Spinal cord (tissue), 10 donors: Measurements from ENCODE around the gene ARFIP1. TPM values are rescaled to one million over a fixed set of nuclear protein-coding genes. Genes with fewer than 3 reads are reported as not detected.

Experiments used
- DNase-seq, 6 donors: peaks; one replicate each; pipeline versions ENCODE4 v3.0.0 to v3.0.0-alpha.2; 2013 to 2015; ENCODE audit warnings: low spot score in 6 of 6, low read depth in 4 of 6
- H3K27ac ChIP-seq: one replicate; pipeline ENCODE4 v1.5.1; 2013; ENCODE audit warnings: low read depth, low read length, control low read depth
- H3K27me3 ChIP-seq: one replicate; pipeline ENCODE4 v1.6.1; 2013; ENCODE audit warnings: low read length; ENCODE audit not compliant: control insufficient read depth, insufficient read depth
- H3K36me3 ChIP-seq: one replicate; pipeline ENCODE4 v1.6.1; 2013; ENCODE audit warnings: low read length; ENCODE audit not compliant: control insufficient read depth, insufficient read depth
- H3K4me1 ChIP-seq: one replicate; pipeline ENCODE4 v1.6.1; 2013; ENCODE audit warnings: low read length; ENCODE audit not compliant: control insufficient read depth, insufficient read depth
- H3K4me3 ChIP-seq: one replicate; pipeline ENCODE4 v1.5.1; 2013; ENCODE audit warnings: low read depth, low read length, control low read depth
- H3K9me3 ChIP-seq: one replicate; pipeline ENCODE4 v1.6.1; 2013; ENCODE audit warnings: low read length; ENCODE audit not compliant: control insufficient read depth, insufficient read depth
- WGBS: methylation state at CpG from one replicate; pipeline ENCODE4 v1.1.5; 2013; ENCODE audit warnings: missing lambda C conversion rate; ENCODE audit not compliant: insufficient coverage; 5-methylcytosine and 5-hydroxymethylcytosine counted together
- polyA plus RNA-seq, 2 donors: library from polyadenylated mRNA; unstranded; fragments of 120-200 nt; gene quantifications; one replicate each; pipeline ENCODE4 v1.2.1, GENCODE V29; 2013; ENCODE audit not compliant: insufficient read length in 2 of 2
- total RNA-seq, 2 donors: library from RNA; depleted of rRNA in 1 of 2; stranded (reverse); fragments of 120-200 nt in 1 of 2; fragments of >200 nt in 1 of 2; gene quantifications; one replicate each; pipeline versions ENCODE4 v1.2.3 to v1.2.4, GENCODE V29; 2013 to 2014
- donor health status: healthy.

The ARFIP1 gene
- total and polyA plus RNA-seq, 4 donors: 24.6 to 55.8 (median 32.2) TPM

DNA sequence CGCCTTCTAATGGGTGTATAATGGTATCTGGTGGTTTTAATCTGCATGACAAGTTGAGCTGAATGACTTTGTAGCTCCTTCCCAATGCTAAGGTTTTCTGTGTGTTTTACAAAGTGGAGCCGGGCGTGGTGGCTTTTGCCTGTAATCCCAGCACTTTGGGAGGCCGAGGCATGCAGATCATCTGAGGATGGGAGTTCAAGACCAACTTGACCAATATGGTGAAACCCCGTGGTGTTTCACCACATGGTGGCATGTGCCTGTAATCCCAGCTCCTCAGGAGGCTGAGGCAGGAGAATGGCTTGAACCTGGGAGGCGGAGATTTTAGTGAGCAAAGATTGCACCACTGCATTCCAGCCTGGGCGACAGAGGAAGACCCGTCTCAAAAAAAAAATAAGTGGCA is 28.9 kb downstream of the ARFIP1 start:
- Histone ChIP-seq H3K27me3 (no peaks in the 10 kb centered on the region), H3K4me1 (no peaks in the 10 kb centered on the region), H3K36me3 (no peaks in the 10 kb centered on the region), H3K4me3 (no peak overlapping the region), H3K27ac (no peak overlapping the region), H3K9me3 (peaks cover 9% of the 10 kb centered on the region)
- DNase-seq: no peak
- 92% methylated on average over 7 of the region's 8 CpGs for WGBS

DNA sequence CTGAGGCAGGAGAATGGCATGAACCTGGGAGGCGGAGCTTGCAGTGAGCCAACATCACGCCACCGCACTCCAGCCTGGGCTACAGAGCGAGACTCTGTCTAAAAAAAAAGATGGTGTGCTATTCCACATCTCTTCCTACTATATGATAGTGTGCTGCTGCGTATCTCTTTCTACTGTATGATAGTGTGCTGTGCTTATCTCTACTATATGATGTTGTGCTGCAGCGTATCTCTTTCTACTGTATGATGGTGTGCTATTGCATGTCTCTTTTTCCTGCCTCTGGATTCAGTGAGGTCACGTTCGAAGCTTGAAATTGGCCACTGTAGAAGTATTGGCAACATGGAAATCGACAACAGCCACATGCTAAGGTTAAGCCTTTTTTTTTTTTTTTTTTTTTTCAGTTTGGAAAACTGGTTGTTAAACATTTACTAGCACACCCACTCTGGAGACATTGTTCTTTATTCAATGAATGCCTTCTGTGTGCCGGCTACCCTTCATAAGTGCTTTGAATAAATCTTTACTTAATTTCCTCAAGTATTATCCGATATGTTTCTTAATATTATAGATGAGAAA is 31.0 kb downstream of the ARFIP1 start:
- no peaks in the 10 kb centered on the region for H3K27me3 ChIP-seq
- DNase-seq: no peak
- H3K9me3 ChIP-seq: peaks cover 11% of the 10 kb centered on the region
- H3K4me3 ChIP-seq: no peak overlapping the region
- H3K4me1 ChIP-seq: no peaks in the 10 kb centered on the region
- H3K36me3 ChIP-seq: no peaks in the 10 kb centered on the region
- H3K27ac ChIP-seq: no peak overlapping the region
- WGBS: 100% methylated on average over 4 of the region's 11 CpGs

DNA sequence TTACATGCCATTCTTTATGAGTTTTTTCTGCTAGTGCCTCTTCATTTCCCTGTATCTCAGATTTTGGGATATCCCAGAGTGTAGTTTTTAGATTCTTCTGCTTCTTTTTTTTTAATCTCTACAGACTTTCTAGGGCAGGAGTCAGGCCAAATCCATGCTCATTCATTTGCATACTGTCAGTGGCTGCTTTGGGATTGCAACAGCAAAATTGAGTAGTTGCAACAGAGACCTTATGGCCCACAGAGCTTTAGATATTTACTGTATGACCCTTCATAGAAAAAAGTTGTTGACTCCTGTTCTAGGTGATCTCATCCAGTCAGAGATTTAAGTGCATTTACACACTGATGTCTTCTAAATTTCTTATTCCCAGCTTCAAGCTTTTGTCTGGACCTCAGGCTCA is 35.3 kb downstream of the ARFIP1 start:
- no peak for DNase-seq
- H3K36me3 ChIP-seq: peaks cover 4% of the 10 kb centered on the region

DNA sequence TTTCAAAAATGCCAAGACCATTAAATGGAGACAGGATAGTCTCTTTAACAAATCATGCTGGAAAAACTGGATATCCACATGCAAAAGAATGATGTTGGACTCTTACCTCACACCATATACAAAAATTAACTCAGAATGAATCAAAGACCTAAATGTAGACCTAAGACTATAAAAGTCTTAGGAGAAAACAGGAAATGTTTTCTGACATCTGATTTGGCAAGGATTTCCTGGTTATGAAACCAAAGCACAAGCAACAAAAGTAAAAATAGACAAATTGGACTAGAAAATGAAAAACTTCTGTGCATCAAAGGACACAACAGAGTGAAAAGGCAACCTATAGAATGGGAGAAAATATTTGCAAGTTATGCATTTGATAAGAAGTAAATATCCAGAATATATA is 37.6 kb downstream of the ARFIP1 start:
- H3K27ac ChIP-seq: no peak overlapping the region
- H3K36me3 ChIP-seq: peaks cover 4% of the 10 kb centered on the region
- H3K4me1 ChIP-seq: no peaks in the 10 kb centered on the region
- no peak overlapping the region for H3K4me3 ChIP-seq
- H3K27me3 ChIP-seq: no peaks in the 10 kb centered on the region
- H3K9me3 ChIP-seq: peaks cover 7% of the 10 kb centered on the region
- DNase-seq: no peak

More for the DNA sequence above, 35.3 kb downstream of the ARFIP1 start:
- Histone ChIP-seq H3K27ac (no peak overlapping the region), H3K27me3 (no peaks in the 10 kb centered on the region), H3K4me3 (no peak overlapping the region), H3K4me1 (no peaks in the 10 kb centered on the region), H3K9me3 (peaks cover 7% of the 10 kb centered on the region)

DNA sequence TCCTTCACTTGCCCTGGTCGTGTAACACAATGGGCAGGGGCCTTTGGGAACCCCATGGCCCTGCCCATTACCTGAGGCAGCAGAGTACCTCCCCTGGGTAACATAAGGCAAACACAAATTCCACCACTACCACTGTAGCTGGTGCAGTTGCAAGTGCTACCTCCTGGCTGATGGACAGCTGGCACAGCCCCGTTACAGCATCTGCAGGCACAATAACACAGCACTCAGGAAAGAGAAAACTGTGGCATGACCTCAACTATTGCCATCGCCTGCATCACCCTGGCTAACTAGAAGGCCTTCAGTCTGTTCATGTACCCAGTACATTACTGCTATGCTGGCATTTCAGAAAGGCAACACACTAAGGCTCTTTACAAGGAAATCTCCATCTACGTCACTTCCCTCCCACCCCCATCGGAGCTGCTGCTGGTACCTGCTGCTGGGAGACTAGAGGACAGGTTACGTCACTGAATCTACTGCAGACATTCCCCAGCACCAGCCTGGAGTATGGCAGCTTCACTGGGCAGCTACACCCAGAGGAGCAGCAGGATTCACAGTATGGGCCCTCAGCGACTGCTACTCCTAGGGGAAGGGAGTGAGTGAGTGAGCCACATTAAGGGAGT is 39.4 kb downstream of the ARFIP1 start:
- peaks cover 1% of the 10 kb centered on the region for H3K9me3 ChIP-seq
- no peaks in the 10 kb centered on the region for H3K27me3 ChIP-seq
- H3K27ac ChIP-seq: no peak overlapping the region
- WGBS: 92% methylated on average over 7 of the region's 7 CpGs
- no peaks in the 10 kb centered on the region for H3K4me1 ChIP-seq
- H3K4me3 ChIP-seq: no peak overlapping the region
- no peak for DNase-seq
- peaks cover 4% of the 10 kb centered on the region for H3K36me3 ChIP-seq

DNA sequence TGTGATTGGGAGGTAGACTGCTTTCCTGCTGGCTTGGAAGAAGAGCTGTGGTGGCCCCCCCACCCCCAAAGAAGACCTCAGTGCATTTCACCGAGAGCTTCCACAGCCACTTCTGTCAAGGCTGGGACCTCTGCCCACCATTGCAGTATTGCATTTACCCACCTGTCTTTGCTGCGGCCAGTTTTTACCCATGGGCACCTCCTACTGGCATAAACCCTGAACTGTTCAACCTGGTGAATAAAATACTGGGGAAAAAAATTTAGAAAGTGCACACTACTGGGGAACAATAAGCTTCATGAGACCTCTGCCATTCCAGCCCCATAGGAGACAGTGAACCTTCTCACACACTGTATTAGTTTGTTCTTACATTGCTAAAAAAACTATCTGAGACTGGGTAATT is 40.3 kb downstream of the ARFIP1 start:
- Histone ChIP-seq H3K4me1 (no peaks in the 10 kb centered on the region), H3K9me3 (no peaks in the 10 kb centered on the region), H3K27ac (no peak overlapping the region), H3K4me3 (no peak overlapping the region), H3K27me3 (no peaks in the 10 kb centered on the region), H3K36me3 (peaks cover 4% of the 10 kb centered on the region)
- no peak for DNase-seq
- 100% methylated on average over 1 of the region's 2 CpGs for WGBS

DNA sequence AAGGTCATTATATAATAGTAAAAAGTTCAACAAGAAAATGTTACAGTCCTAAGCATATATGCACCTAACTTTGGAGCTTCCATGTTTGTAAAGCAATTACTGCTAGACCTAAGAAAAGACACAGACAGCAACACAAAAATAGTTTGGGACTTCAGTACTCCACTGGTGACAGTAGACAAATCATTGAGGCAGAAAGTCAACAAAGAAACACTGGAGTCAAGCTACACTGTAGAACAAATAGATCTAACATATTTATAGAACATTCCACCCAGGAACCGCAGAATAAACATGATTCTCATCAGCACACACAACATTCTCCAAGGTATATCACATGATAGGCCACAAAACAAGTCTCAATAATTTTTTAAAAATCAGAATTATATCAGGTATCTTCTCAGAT is 42.6 kb downstream of the ARFIP1 start:
- Histone ChIP-seq H3K4me1 (no peaks in the 10 kb centered on the region), H3K4me3 (no peak overlapping the region), H3K27me3 (no peaks in the 10 kb centered on the region), H3K36me3 (peaks cover 4% of the 10 kb centered on the region), H3K27ac (no peak overlapping the region), H3K9me3 (peaks cover 3% of the 10 kb centered on the region)
- WGBS: 100% methylated on average over 1 of the region's 1 CpG
- no peak for DNase-seq

DNA sequence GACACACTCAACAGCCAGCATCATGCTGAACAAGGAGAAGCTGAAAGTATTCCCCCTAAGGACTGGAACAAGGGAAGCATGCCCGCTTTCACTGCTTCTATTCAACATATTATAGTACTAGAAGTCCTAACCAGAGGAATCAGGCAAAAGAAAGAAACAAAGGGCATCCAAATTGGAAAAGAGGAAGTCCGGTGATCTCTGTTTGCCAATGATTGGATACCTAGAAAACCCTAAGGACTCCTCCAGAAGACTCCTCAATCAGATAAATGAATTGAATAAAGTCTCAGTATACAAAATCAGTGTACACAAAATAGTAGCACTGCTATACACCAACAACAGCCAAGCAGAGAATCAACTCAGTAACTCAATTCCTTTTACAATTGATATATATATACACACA is 44.8 kb downstream of the ARFIP1 start:
- no peaks in the 10 kb centered on the region for H3K4me1 ChIP-seq
- H3K27ac ChIP-seq: no peak overlapping the region
- H3K4me3 ChIP-seq: no peak overlapping the region
- no peaks in the 10 kb centered on the region for H3K27me3 ChIP-seq
- peaks cover 10% of the 10 kb centered on the region for H3K9me3 ChIP-seq
- H3K36me3 ChIP-seq: no peaks in the 10 kb centered on the region
- WGBS: no CpG with 5 or more reads among the region's 2 CpGs
- DNase-seq: no peak

DNA sequence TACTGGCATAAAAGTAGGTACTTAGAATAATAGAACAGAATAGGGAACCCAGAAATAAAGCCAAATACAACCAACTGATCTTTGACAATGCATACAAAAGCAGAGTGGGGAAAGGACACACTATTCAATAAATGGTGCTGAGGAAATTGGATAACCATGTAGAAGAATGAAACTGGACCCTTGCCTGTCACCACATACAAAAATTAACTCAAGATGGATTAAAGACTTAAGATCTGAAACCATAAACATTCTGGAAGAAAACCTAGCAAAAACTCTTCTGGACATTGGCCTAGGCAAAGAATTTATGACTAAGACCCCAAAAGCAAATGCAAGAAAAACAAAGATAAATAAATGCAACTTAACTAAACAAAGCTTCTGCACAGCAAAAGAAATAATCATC is 45.6 kb downstream of the ARFIP1 start:
- no peaks in the 10 kb centered on the region for H3K27me3 ChIP-seq
- H3K27ac ChIP-seq: no peak overlapping the region
- no peak overlapping the region for H3K4me3 ChIP-seq
- H3K36me3 ChIP-seq: no peaks in the 10 kb centered on the region
- no peak for DNase-seq
- H3K4me1 ChIP-seq: no peaks in the 10 kb centered on the region
- H3K9me3 ChIP-seq: peaks cover 10% of the 10 kb centered on the region

DNA sequence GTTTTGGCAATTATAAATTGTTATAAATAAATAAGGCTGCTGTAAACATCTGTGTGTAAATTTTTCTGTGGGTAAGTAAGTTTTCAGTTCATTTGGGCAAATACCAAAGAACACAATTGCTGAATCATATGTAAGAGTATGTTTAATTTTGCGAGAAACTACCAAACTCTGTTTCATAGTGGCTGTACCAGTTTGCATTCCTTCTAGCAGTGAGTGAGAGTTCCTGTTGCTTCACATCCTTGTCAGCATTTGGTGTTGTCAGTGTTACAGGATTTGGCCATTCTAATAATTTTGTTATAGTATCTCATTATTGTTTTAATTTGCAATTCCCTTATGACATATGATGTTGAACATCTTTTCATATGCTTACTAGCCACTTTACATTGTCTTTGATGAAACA is 48.4 kb downstream of the ARFIP1 start:
- Histone ChIP-seq H3K27ac (no peak overlapping the region), H3K4me1 (no peaks in the 10 kb centered on the region), H3K4me3 (no peak overlapping the region), H3K27me3 (no peaks in the 10 kb centered on the region), H3K9me3 (peaks cover 10% of the 10 kb centered on the region), H3K36me3 (no peaks in the 10 kb centered on the region)
- WGBS: no CpG with 5 or more reads among the region's 1 CpG
- no peak for DNase-seq
